Stimulated activated CD4-positive, alpha-beta T cell treated with anti-CD3 and anti-CD28 coated beads, Interleukin-1b, Interleukin-23, amount 100 ng/mL, for 24 hours (primary cell): ENCODE data around the gene STPG3.
"Not testable (repeated sequence)": the region's sequence is repeated elsewhere in the genome, so short reads cannot be mapped to it uniquely, and the experiment has no call there.

Experiments
- DNase-seq, 4 experiments: peaks; one replicate each; pipeline ENCODE4 v3.0.0-alpha.2; 2020; ENCODE audit warnings: low read depth in 4 of 4, low spot score in 1 of 4

STPG3 gene

DNA sequence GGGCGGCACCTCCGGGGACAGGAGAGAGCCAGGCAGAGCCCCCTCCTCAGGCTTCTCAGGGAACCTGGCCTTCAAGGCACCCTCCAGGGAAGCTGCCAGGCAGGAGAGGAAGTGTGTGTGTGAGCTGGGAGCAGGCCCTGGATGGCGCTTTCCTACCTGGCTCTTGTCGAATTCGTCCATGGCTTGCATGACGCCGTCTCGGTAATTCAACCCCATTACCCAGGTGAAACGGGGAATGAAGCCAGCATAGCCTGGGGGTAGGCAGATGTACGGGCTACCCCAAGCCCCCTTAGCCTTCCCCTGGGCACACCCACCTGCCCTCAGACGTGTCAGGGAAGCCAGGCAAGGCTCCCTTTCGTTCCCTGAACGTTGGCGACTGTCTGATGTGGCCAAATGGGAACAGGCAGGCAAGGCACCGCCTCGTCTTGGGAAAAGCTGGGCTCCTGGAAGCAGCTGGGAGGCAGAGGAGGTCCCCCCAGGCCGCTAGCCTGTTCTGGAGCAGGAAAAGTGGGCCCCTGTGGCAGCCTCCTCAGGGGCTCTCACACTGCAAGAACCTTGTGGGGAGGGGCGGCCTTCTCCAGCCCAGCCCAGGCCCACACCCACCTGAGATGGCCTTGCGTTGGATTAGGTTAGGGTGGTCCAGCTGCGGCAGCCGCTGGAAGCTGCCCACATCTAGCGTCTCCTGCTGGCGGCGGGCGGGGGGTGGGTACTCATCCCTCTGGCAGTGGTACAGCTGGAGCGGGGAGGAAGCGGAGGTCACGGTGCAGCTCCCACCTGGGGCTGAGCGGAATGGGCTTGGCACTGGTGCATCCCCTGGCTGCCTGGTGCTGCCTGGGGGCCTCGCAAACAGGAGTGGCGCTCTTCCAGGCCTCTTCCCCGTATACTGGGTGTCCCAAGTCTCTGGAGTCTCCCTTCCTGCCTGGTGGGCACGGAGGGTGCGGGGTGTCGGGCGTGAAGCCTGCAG lies 6.3 kb upstream of the STPG3 start:
- no peak for DNase-seq

DNA sequence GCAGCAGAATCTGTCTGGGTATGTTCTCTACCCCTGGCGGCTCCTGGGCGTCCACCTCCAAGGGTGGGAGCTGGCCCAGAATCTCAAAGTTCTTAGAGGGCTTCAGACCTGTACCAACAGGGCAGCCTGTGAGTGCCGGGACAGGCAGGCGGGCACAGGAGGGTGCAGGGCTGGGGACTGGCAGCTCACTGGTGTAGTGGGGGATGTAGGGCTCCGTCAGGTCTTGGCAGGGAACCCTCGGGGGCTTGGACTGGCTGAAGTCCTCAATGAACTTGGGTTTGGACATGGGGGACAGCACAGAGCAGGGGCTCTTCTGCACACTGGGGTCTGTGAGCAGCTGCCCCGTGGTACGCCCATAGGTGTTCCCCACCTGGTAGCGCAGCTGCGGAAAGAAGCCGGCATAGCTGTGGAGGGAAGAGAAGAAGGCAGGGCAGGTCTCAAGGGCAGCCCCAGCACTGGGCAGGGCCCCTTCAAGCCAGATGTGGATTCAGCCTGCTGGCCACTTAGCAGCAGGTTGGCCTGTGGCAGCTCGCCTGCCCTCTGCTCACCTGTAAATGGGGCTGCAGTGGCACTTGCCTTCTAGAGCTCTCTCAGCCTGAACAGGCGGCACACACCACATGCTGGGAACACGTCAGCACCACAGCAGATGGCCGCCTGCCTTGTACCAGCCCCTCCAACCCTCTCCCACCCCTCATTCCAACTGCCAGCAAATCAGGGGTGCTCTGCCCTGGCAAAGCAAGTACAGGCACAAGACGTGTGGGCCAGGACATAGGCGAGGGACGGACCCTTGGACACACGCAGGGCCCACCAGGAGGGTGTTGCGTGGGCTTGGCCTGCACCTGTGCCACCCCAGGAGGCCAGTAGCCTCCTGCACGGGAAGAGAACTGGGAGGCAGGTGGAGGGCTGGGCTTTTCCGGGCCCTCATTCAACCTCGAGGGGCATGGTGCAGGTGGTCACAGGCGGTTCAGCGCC lies 5.3 kb upstream of the STPG3 start:
- DNase-seq, result no peak

GRCh38 chr9:137247135-137247915 lies 3.8 kb upstream of the STPG3 start:
- DNase-seq, result no peak

GRCh38 chr9:137247916-137248175 lies 3.2 kb upstream of the STPG3 start:
- DNase-seq, result no peak

DNA sequence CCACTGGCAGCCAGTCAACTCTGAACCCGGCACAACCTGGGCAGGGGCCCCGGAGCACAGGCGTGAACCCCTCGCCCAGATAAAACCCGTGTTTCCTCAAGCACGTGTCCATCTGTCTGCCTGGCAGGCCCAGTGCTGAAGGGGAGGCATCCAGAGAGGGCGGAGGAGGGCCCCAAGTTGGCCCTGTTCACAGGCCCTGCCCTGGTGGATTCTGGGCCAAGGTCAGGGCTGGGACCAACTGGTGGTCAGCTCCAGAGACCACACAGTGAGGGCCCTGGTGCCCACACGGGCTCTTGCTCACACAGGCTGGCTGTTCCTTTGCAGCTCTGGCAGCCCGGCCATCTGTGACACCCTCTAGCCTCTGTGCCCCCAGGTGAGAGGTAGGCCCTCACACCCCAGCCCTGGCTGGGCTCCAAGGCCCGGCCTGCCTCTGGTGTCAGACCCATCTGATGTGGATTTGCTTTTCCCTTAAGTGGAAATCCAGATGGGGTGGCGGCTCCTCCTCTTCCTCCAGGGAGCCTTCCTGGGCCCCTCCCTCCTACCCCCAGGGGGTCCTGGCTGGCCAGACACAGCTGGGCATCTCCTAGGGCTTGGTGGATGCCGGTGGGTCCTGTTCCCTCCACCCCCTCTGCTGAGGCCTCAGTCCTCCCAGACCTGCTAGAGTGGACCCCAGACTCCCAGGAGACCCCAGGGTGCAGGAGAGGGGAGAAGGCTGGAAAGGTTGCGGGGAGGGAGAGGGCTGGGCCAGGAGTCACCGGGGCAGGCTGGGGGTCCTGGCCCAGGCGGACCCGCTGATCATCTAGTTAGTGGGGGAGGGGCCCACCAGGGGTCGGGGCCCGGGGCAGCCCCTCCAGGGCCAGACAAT lies 525 bp upstream of the STPG3 start:
- no peak for DNase-seq

- no peak for DNase-seq
These were observed 593 bp downstream of the STPG3 start for GRCh38 chr9:137251490-137252268.

- DNase-seq, result no peak
These were observed 1.7 kb downstream of the STPG3 start for GRCh38 chr9:137252555-137253506.

DNA sequence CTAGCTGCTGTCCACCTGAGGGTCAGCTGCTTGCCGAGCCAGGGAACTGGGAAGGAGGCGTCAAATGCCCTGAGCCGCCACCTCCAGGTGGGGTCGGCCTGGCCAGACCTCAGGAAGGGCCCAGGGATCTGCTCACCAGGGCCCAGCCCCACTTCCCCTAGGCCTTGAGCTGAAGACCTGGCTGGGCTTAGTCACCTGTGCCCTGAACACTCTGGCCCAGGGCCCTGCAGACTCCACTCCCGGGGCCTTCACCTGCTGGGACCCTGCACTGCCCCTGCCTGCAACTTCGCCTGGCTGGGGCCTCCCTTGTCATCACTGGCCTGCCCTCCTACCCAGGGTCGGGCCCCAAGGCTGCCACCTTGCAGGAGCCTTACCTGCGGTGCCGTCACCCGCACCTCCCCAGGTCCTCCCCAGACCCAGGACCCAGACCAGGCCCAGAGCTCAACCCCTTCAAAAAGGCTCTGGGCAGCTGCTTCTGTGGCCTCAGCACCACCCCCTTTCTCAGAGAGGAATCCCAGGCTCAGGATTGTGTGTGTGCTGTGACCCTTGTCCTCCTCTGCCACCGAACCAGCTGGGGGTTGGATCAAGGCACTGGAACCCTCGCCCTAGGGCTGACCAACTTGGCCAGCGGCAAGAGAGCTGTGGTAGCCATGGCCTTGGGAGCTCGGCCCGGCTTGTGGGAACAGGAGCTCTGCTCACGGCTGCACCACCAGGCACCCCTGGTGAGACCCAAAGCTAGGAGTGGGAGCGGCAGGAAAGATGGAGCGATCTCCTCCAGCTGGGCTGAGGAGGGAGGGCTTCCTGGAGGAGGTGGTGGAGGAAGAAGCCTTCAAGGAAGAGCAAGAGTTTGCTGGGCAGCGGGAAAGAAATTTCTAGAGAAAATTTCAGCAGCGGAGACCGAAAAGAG lies 2.9 kb downstream of the STPG3 start:
- DNase-seq, result no peak

- DNase-seq, result peak; percentile 87 to 97 (median 95)
These were observed 3.8 kb downstream of the STPG3 start, which contains the start of gene NELFB for GRCh38 chr9:137254624-137255447. NELFB (plus strand) TSS chr9:137255327.

GRCh38 chr9:137255448-137256114 lies 4.5 kb downstream of the STPG3 start:
- DNase-seq, result no peak

DNA sequence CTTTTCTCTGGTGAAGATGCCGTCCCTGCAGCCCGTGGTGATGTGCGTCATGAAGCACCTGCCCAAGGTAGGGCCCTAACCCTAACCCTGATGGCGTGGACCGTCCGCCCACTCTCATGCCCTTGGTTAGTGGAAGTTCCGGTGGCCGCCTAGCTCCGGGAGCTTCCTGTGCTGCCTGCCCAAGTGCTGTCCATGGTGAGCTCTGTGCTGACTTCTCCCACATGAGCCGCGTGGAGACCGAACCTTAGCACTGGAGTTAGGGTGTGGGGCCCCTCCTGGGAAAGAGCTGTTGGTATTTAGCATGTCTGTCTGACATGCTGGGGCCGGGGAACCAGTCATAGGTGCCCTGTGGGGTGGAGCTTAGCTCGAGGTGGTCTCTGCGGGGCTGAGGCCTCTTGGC lies 5.3 kb downstream of the STPG3 start:
- no peak for DNase-seq

GRCh38 chr9:137256856-137257255 lies 5.8 kb downstream of the STPG3 start:
- no peak for DNase-seq

DNA sequence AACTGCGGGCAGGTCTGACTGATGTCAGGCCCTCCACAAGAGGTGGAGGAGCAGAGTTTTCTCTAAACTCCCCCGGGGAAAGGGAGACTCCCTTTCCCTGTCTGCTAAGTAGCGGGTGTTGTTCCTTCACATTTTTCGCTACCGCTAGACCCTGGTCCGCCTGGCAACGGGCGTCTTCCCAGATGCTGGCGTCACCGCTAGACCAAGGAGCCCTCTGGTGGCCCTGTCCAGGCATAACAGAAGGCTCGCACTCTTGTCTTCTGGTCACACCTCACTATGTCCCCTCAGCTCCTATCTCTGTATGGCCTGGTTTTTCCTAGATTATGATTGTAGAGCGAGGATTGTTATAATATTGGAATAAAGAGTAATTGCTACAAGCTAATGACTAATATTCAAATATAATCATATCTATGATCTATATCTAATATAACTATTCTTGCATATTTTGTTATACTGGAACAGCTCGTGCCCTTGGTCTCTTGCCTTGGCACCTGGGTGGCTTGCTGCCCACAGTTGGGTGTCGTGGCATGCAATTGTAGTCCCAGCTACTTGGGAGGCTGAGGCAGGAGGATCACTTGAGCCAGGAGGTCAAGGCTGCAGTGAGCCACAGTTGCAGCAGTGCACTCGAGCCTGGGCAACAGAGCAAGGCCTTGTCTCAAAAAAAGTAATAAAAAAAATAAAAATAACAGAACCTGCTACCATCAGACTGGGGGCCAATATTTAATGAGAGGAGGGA lies 11.3 kb downstream of the STPG3 start:
- not testable (repeated sequence) for DNase-seq

GRCh38 chr9:137262909-137263285 lies 11.8 kb downstream of the STPG3 start:
- DNase-seq, result no peak

GRCh38 chr9:137263506-137263905 lies 12.4 kb downstream of the STPG3 start:
- DNase-seq, result no peak
